ENCODE measurements around the gene B2M. TPM values are rescaled to one million over a fixed set of nuclear protein-coding genes. Genes with fewer than 3 reads are reported as not detected.

The B2M gene
- total RNA-seq, 1 experiment from 2014 or later: 81.0 TPM

GRCh38 chr15:44715142-44715796 lies 4.0 kb downstream of the B2M start:
- H3K9me3 ChIP-seq (ENCODE audit: control insufficient read depth, low read depth, low read length): no peaks in the 10 kb centered on the region
- no peak overlapping the region for H3K4me3 Mint-ChIP-seq
- no peak overlapping the region for H4K8ac ChIP-seq (replicated peaks; ENCODE audit: insufficient read length, low read depth, low read length)
- no peak overlapping the region for H2AK5ac ChIP-seq (ENCODE audit: insufficient read length, low read length)
- H3K18ac ChIP-seq (ENCODE audit: insufficient read length, low read depth, low read length): no peak overlapping the region
- no peaks in the 10 kb centered on the region for H3K4me1 ChIP-seq (ENCODE audit: insufficient read depth, low read length)
- no peak overlapping the region for H3K14ac ChIP-seq (ENCODE audit: insufficient read depth, low read length)
- H3K4me2 ChIP-seq (ENCODE audit: insufficient read depth, insufficient read length, low read length): no peak overlapping the region
- H2BK15ac ChIP-seq (ENCODE audit: low read depth, low read length): no peak overlapping the region
- H3K27me3 ChIP-seq (ENCODE audit: insufficient read depth, low read length): no peaks in the 10 kb centered on the region; the same call in 1 of the 2 replicates
- no peak overlapping the region for H3T11ph ChIP-seq (ENCODE audit: low read length)
- H3K27me3 Mint-ChIP-seq (ENCODE audit: low read depth): peaks cover 15% of the 10 kb centered on the region
- no peaks in the 10 kb centered on the region for H3K9me3 Mint-ChIP-seq
- peaks cover 2 to 15% (median 14%) of the 10 kb centered on the region in 3 experiments; a peak in 5 of 7 replicates for H3K36me3 Mint-ChIP-seq (ENCODE audit: insufficient read depth in 1 of 3, low read depth in 3 of 3)
- peaks cover 10 to 13% of the 10 kb centered on the region in 2 experiments for H3K4me1 Mint-ChIP-seq
- H4K20me1 ChIP-seq (ENCODE audit: control insufficient read depth, insufficient read depth, insufficient read length): no peaks in the 10 kb centered on the region
- H2BK120ac ChIP-seq (ENCODE audit: low read depth, low read length, poor library complexity, severe bottlenecking): no peak overlapping the region
- no CpG with 5 or more reads among the region's 6 CpGs for WGBS (ENCODE audit: extremely low coverage, insufficient read length, low lambda C conversion rate)
- no peak overlapping the region for H4K5ac ChIP-seq (ENCODE audit: insufficient read length, low read depth, low read length)
- no peak overlapping the region for H3K9ac ChIP-seq (ENCODE audit: extremely low read depth, insufficient read length, low read length)
- H3K4ac ChIP-seq (ENCODE audit: low read depth, low read length): no peak overlapping the region
- H2BK20ac ChIP-seq (ENCODE audit: low read depth, low read length, poor library complexity, severe bottlenecking): no peak overlapping the region
- no peak overlapping the region for H3K23ac ChIP-seq (ENCODE audit: insufficient read length, low read depth, low read length)
- DNase-seq: no peak
- H4K91ac ChIP-seq (ENCODE audit: insufficient read length, low read depth, low read length): no peak overlapping the region
- no peak overlapping the region for H3K27ac ChIP-seq (ENCODE audit: insufficient read length, low read depth, low read length)
- no peaks in the 10 kb centered on the region; the same call in 1 of the 2 replicates for H3K79me2 ChIP-seq (ENCODE audit: insufficient read depth, low read length)
- no peak overlapping the region for H2BK5ac ChIP-seq (ENCODE audit: insufficient read length, low read length)
- no peak overlapping the region for H3K56ac ChIP-seq (ENCODE audit: insufficient read length, low read depth, low read length)
- no peak for TF ChIP-seq CTCF (conservative IDR thresholded peaks at IDR 0.05)
- H2BK12ac ChIP-seq (ENCODE audit: insufficient read length, low read depth, low read length): no peak overlapping the region
- no peak overlapping the region for H3K27ac Mint-ChIP-seq
- no peaks in the 10 kb centered on the region for H3K79me1 ChIP-seq (ENCODE audit: insufficient read depth, low read depth, low read length, poor library complexity, severe bottlenecking)
- H2AFZ ChIP-seq (ENCODE audit: low read length): no peak overlapping the region
- H3K23me2 ChIP-seq (ENCODE audit: insufficient read length, low read depth, low read length, poor library complexity, severe bottlenecking): peaks cover 13% of the 10 kb centered on the region
